ENCODE measurements around the gene VIPAS39. TPM values are rescaled to one million over a fixed set of nuclear protein-coding genes. Genes with fewer than 3 reads are reported as not detected.
"Not testable (repeated sequence)": the region's sequence is repeated elsewhere in the genome, so short reads cannot be mapped to it uniquely, and the experiment has no call there.

The VIPAS39 gene
- total RNA-seq, 1 donor from 2014 or later = 25.0 TPM

DNA sequence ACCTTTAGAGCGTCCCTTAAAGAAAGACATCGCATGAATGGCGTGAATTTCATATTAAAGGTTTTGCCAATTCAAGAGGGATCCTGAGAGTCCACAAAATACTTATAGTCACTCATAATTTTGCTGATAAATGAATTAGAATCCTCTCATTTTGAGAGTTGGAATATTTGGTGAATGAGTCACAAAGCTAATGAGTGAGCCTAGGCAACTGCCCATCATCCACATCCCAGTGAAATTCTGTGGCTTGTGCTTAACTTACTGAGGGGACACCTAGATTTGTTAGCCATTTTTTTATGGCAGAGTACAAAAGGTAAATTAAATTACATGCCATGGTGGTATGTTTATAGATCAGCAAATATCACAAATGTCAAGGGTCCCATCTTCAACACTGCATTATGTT is 21.4 kb downstream of the VIPAS39 start:
- Mint-ChIP-seq H3K36me3 (peaks cover 30% of the 10 kb centered on the region), H3K4me3 (no peak overlapping the region), H3K27me3 (no peaks in the 10 kb centered on the region), H3K27ac (no peak overlapping the region), H3K9me3 (no peaks in the 10 kb centered on the region), H3K4me1 (ENCODE audit: unreplicated experiment) (no peaks in the 10 kb centered on the region)
- TF ChIP-seq, protein P1, sequence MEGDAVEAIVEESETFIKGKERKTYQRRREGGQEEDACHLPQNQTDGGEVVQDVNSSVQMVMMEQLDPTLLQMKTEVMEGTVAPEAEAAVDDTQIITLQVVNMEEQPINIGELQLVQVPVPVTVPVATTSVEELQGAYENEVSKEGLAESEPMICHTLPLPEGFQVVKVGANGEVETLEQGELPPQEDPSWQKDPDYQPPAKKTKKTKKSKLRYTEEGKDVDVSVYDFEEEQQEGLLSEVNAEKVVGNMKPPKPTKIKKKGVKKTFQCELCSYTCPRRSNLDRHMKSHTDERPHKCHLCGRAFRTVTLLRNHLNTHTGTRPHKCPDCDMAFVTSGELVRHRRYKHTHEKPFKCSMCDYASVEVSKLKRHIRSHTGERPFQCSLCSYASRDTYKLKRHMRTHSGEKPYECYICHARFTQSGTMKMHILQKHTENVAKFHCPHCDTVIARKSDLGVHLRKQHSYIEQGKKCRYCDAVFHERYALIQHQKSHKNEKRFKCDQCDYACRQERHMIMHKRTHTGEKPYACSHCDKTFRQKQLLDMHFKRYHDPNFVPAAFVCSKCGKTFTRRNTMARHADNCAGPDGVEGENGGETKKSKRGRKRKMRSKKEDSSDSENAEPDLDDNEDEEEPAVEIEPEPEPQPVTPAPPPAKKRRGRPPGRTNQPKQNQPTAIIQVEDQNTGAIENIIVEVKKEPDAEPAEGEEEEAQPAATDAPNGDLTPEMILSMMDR (conservative IDR thresholded peaks at IDR 0.05) = no peak
- no peak for DNase-seq (ENCODE audit: extremely low spot score, unreplicated experiment)

DNA sequence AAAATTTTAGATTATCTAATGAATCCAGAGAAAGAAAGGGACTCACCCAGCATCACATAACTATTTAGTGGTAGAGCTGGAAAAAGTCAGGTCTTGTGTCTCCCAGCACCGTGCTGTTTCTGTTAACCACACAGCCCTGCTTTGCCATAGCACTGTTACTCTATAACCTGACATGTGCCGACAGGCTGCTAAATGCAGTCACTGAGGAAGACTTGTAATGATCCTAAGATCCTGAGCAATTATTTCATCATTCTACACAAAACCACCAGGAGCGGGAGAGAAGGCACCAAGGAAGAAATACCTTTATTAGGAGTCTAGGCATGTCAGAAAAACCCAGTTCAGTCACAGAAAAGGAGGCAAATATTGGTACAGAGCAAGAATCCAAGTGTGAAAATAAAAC is 31.0 kb downstream of the VIPAS39 start:
- Mint-ChIP-seq H3K4me1 (ENCODE audit: unreplicated experiment) (no peaks in the 10 kb centered on the region), H3K27me3 (no peaks in the 10 kb centered on the region), H3K9me3 (no peaks in the 10 kb centered on the region), H3K27ac (no peak overlapping the region), H3K36me3 (peaks cover 64% of the 10 kb centered on the region), H3K4me3 (no peak overlapping the region)
- DNase-seq (ENCODE audit: extremely low spot score, unreplicated experiment) = no peak
- TF ChIP-seq, protein P1 (conservative IDR thresholded peaks at IDR 0.05) = no peak

DNA sequence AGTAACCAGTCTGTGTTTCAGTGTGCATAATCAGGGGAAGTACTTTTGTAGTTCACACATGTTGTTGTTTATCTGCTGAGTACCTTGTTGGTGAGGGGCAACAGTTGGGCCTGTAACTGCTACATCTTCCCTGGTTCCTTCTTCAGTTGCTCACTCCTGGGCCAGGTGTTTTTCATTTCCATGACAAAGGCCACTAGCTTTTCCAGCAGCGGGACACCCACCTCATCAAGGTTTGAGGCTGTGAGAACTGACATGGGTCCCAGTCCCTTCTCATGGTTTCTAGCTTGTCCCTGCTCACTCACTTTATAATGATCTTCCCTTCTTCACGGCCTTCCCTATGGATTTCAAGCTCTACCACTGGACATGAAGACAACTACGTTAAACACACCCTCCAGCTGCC is 32.5 kb downstream of the VIPAS39 start:
- TF ChIP-seq, protein P1 (conservative IDR thresholded peaks at IDR 0.05) = no peak
- H3K9me3 Mint-ChIP-seq = peaks cover 3% of the 10 kb centered on the region
- H3K36me3 Mint-ChIP-seq = peaks cover 62% of the 10 kb centered on the region
- DNase-seq (ENCODE audit: extremely low spot score, unreplicated experiment) = no peak
- no peak overlapping the region for H3K27ac Mint-ChIP-seq
- H3K4me1 Mint-ChIP-seq (ENCODE audit: unreplicated experiment) = no peaks in the 10 kb centered on the region
- no peak overlapping the region for H3K4me3 Mint-ChIP-seq
- no peaks in the 10 kb centered on the region for H3K27me3 Mint-ChIP-seq

DNA sequence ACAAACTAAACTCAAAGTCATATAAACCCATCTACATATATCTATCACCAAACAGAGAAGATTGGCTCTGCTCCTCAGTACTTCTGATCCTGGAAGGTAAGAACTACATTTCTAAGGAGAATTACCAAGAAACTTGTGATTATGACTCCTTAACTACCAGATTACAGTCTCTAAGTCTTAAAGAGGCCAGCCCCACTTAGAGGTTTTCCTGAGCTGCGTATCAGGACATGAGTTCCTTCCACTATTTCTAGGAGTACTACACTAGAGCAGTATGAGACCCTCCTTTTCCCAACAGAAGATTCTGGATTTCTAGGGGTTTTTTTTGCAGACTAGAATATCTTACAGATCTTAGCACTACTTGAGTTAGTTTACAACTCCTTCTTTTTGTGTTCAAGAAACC is 34.0 kb downstream of the VIPAS39 start, which contains the start of gene NOXRED1:
NOXRED1 (minus strand) TSS at position 101 of the 400 bp plus-strand sequence. CDS start 634 bp downstream, outside the sequence.
- Mint-ChIP-seq H3K9me3 (peaks cover 6% of the 10 kb centered on the region), H3K4me3 (no peak within 1 kb of the TSS), H3K27me3 (no peaks in the 10 kb centered on the region), H3K4me1 (ENCODE audit: unreplicated experiment) (no peaks in the 10 kb centered on the region), H3K36me3 (peaks cover 50% of the 10 kb centered on the region), H3K27ac (no peak within 1 kb of the TSS)
- TF ChIP-seq, protein P1 (conservative IDR thresholded peaks at IDR 0.05) = no peak
- no peak for DNase-seq (ENCODE audit: extremely low spot score, unreplicated experiment)

DNA sequence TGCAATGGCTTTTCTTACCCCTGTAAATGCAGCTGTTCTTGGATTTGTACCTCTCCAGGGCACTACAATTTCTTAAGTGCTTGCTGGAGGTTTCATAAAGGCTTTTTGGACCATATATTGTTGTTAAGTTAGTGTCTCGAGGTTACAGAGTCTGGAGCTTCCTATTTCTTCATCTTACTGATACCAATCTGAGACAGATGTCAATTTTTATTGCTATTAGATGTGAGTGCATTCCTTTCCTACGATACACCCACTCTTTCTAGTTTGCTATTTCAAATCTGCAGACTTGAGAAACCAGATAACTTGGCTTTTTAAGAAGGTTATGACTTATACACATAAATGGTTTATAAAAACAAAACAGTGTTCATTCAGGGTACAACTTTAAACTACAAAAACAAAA is 36.2 kb downstream of the VIPAS39 start:
- DNase-seq (ENCODE audit: extremely low spot score, unreplicated experiment) = no peak
- H3K36me3 Mint-ChIP-seq = peaks cover 32% of the 10 kb centered on the region
- no peak overlapping the region for H3K27ac Mint-ChIP-seq
- H3K27me3 Mint-ChIP-seq = no peaks in the 10 kb centered on the region
- no peak overlapping the region for H3K4me3 Mint-ChIP-seq
- no peaks in the 10 kb centered on the region for H3K4me1 Mint-ChIP-seq (ENCODE audit: unreplicated experiment)
- peaks cover 11% of the 10 kb centered on the region for H3K9me3 Mint-ChIP-seq
- TF ChIP-seq, protein P1 (conservative IDR thresholded peaks at IDR 0.05) = no peak

DNA sequence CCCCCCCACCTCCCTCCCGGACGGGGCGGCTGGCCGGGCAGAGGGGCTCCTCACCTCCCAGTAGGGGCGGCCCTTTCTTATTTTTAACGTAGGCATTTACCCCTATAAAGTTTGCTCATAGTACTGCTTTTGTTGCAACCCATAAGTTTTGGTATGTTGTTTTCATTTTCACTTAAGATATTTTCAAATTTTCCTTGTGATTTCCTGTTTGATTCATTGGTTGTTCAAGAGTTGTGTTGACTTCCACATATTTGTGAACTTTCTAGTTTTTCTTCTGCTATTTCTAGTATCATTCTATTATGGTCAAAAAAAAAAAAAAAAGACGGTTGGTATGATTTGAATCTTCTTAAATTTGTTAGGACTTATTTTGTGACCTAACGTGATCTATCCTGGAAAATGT is 40.6 kb downstream of the VIPAS39 start:
- H3K27ac Mint-ChIP-seq = no peak overlapping the region
- no peak for DNase-seq (ENCODE audit: extremely low spot score, unreplicated experiment)
- H3K4me3 Mint-ChIP-seq = no peak overlapping the region
- H3K36me3 Mint-ChIP-seq = peaks cover 12% of the 10 kb centered on the region
- TF ChIP-seq, protein P1 (conservative IDR thresholded peaks at IDR 0.05) = no peak
- no peaks in the 10 kb centered on the region for H3K4me1 Mint-ChIP-seq (ENCODE audit: unreplicated experiment)
- peaks cover 11% of the 10 kb centered on the region for H3K9me3 Mint-ChIP-seq
- no peaks in the 10 kb centered on the region for H3K27me3 Mint-ChIP-seq

DNA sequence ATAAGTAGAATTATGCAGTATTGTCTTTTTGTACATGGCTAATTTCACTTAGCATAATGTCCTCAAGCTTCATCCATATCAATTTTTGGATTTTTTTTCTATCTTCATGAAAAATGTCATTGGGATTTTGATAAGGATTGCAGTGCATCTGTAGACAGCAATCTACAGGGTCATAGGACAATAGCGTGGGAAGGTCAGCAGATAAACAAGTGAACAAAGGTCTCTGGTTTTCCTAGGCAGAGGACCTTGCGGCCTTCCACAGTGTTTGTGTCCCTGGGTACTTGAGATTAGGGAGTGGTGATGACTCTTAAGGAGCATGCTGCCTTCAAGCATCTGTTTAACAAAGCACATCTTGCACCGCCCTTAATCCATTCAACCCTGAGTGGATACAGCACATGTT is 41.3 kb downstream of the VIPAS39 start:
- not testable (repeated sequence) for H3K27me3 Mint-ChIP-seq; H3K4me3 Mint-ChIP-seq; H3K4me1 Mint-ChIP-seq (ENCODE audit: unreplicated experiment); DNase-seq (ENCODE audit: extremely low spot score, unreplicated experiment); H3K36me3 Mint-ChIP-seq; H3K27ac Mint-ChIP-seq
- peaks cover 11% of the 10 kb centered on the region for H3K9me3 Mint-ChIP-seq

DNA sequence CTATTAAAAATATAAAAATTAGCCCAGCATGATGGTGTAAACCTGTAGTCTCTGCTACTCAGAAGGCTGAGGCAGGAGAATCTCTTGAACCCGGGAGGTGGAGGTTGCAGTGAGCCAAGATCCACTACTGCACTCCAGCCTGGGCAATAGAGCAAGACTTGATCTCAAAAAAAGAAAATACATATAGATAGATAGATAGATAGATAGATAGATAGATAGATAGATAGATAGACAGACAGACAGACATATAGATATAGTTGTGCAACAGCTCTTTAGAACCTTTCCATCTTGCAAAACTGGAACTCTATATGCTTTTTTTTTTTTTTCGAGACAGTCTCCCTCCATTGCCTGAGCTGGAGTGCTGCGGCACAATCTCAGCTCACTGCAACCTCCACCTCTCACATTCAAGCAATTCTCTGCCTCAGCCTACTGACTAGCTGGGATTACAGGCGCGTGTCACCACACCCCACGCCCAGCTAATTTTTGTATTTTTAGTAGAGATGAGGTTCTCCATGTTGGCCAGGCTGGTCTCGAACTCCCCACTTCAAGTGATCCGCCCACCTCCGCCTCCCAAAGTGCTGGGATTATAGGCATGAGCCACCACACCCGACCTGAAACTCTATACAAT is 41.9 kb downstream of the VIPAS39 start:
- H3K27me3 Mint-ChIP-seq; H3K27ac Mint-ChIP-seq; H3K36me3 Mint-ChIP-seq; H3K4me3 Mint-ChIP-seq; H3K4me1 Mint-ChIP-seq (ENCODE audit: unreplicated experiment); DNase-seq (ENCODE audit: extremely low spot score, unreplicated experiment): not testable (repeated sequence)
- peaks cover 11% of the 10 kb centered on the region for H3K9me3 Mint-ChIP-seq

Measured in type B pancreatic cell (in vitro differentiated cells).